ENCODE measurements around the gene TTLL8. TPM values are rescaled to one million over a fixed set of nuclear protein-coding genes. Genes with fewer than 3 reads are reported as not detected.

The TTLL8 gene
- total RNA-seq, 1 experiment from 2014 or later = not detected

GRCh38 chr22:50086526-50086925, 28.4 kb upstream of the TTLL8 start:
- H3K9me3 ChIP-seq (ENCODE audit: control insufficient read depth, insufficient read depth, low read depth, low read length) = no peaks in the 10 kb centered on the region
- POLR2A ChIA-PET = no interaction called here
- H3K4me1 ChIP-seq (ENCODE audit: control insufficient read depth, insufficient read depth, low read length) = no peaks in the 10 kb centered on the region
- no peaks in the 10 kb centered on the region for H3K27me3 ChIP-seq (ENCODE audit: control insufficient read depth, insufficient read depth, low read length)
- BruUV-seq (replicated peaks) = no TSS peak
- CTCF ChIA-PET = no interaction called here
- no peak for TF ChIP-seq SIN3A (IDR thresholded peaks at IDR 0.05; ENCODE audit: borderline replicate concordance, insufficient read depth, low read depth, low read length)
- no peak for DNase-seq (ENCODE audit: low read depth, low spot score)
- in situ Hi-C loops (cut with HindIII; ENCODE audit: low pct_unique_long_range_greater_than_20kb, low sequenced_read_pairs) = no loop called here
- H3K27ac ChIP-seq (ENCODE audit: low read length) = no peak overlapping the region
- intact Hi-C loops (cut with micrococcal nuclease; ENCODE audit: unreplicated experiment) = no loop called here
- H3K4me3 ChIP-seq (ENCODE audit: low read depth in 2 of 2, low read length in 2 of 2) = no peak overlapping the region
- ATAC-seq = no peak
- H3K36me3 ChIP-seq (ENCODE audit: control insufficient read depth, insufficient read depth, low read length) = no peaks in the 10 kb centered on the region

GRCh38 chr22:50085211-50085972, 27.3 kb upstream of the TTLL8 start, which contains the start of gene MLC1:
Gene MLC1, minus strand, starts transcription at chr22:50085426. Its CDS starts 524 bp downstream, at chr22:50084902.
- H3K4me3 ChIP-seq (ENCODE audit: low read depth in 2 of 2, low read length in 2 of 2) = no peak within 1 kb of the TSS
- TF ChIP-seq REST (IDR thresholded peaks at IDR 0.05; ENCODE audit: insufficient read depth in 1 of 2, low read depth in 2 of 2, low read length in 1 of 2) (no peak), SIN3A (IDR thresholded peaks at IDR 0.05; ENCODE audit: borderline replicate concordance, insufficient read depth, low read depth, low read length) (no peak), TCF7L2 (IDR thresholded peaks at IDR 0.05; ENCODE audit: low read depth, low read length) (no peak), POLR2AphosphoS5 (IDR thresholded peaks at IDR 0.05; ENCODE audit: low read depth, low read length) (no peak), CTCF (IDR thresholded peaks at IDR 0.05) (no peak)
- no peak within 1 kb of the TSS for H3K27ac ChIP-seq (ENCODE audit: low read length)
- ATAC-seq = no peak
- in situ Hi-C loops (cut with HindIII; ENCODE audit: low pct_unique_long_range_greater_than_20kb, low sequenced_read_pairs) = no loop called here
- H3K36me3 ChIP-seq (ENCODE audit: control insufficient read depth, insufficient read depth, low read length) = no peaks in the 10 kb centered on the region
- H3K27me3 ChIP-seq (ENCODE audit: control insufficient read depth, insufficient read depth, low read length) = no peaks in the 10 kb centered on the region
- no TSS peak for BruUV-seq (replicated peaks)
- no peaks in the 10 kb centered on the region for H3K4me1 ChIP-seq (ENCODE audit: control insufficient read depth, insufficient read depth, low read length)
- intact Hi-C loops (cut with micrococcal nuclease; ENCODE audit: unreplicated experiment) = no loop called here
- ChIA-PET CTCF (no interaction called here), POLR2A (interaction anchor here (0.5 kb wide), 1 partner anchor 78 kb away, joined by 3 read pairs; no protein-coding TSS in a partner anchor)
- no peaks in the 10 kb centered on the region for H3K9me3 ChIP-seq (ENCODE audit: control insufficient read depth, insufficient read depth, low read depth, low read length)
- no peak for DNase-seq (ENCODE audit: low read depth, low spot score)

GRCh38 chr22:50084614-50085021, 26.5 kb upstream of the TTLL8 start:
- Histone ChIP-seq H3K4me1 (ENCODE audit: control insufficient read depth, insufficient read depth, low read length) (no peaks in the 10 kb centered on the region), H3K36me3 (ENCODE audit: control insufficient read depth, insufficient read depth, low read length) (no peaks in the 10 kb centered on the region), H3K9me3 (ENCODE audit: control insufficient read depth, insufficient read depth, low read depth, low read length) (no peaks in the 10 kb centered on the region), H3K27me3 (ENCODE audit: control insufficient read depth, insufficient read depth, low read length) (no peaks in the 10 kb centered on the region), H3K4me3 (ENCODE audit: low read depth in 2 of 2, low read length in 2 of 2) (no peak overlapping the region), H3K27ac (ENCODE audit: low read length) (no peak overlapping the region)
- no peak for ATAC-seq
- no peak for TF ChIP-seq SIN3A (IDR thresholded peaks at IDR 0.05; ENCODE audit: borderline replicate concordance, insufficient read depth, low read depth, low read length)
- TF ChIP-seq REST (IDR thresholded peaks at IDR 0.05; ENCODE audit: insufficient read depth in 1 of 2, low read depth in 2 of 2, low read length in 1 of 2) = no peak
- no peak for TF ChIP-seq TCF7L2 (IDR thresholded peaks at IDR 0.05; ENCODE audit: low read depth, low read length)
- BruUV-seq (replicated peaks) = no TSS peak
- CTCF ChIA-PET = no interaction called here
- POLR2A ChIA-PET = no interaction called here
- DNase-seq (ENCODE audit: low read depth, low spot score) = no peak
- intact Hi-C loops (cut with micrococcal nuclease; ENCODE audit: unreplicated experiment) (no loop called here), in situ Hi-C loops (cut with HindIII; ENCODE audit: low pct_unique_long_range_greater_than_20kb, low sequenced_read_pairs) (no loop called here)

All from Panc1 (cell line).